Loucy (cell line): Measurements from ENCODE around the gene CPED1.
"Not testable (repeated sequence)": the region's sequence is repeated elsewhere in the genome, so short reads cannot be mapped to it uniquely, and the experiment has no call there.

Experiments used
- H2AFZ ChIP-seq: fragments of 200-600 bp; sonication (generic); 2 replicates; pipeline ENCODE4 v1.6.0; 2016; ENCODE audit warnings: antibody characterized with exemption, mild to moderate bottlenecking, low read length, moderate library complexity
- H3F3A ChIP-seq: fragments of 200-600 bp; 2 replicates; pipeline ENCODE4 v1.6.0; 2016; ENCODE audit warnings: antibody characterized with exemption, low read depth, mild to moderate bottlenecking
- H3K27me3 ChIP-seq: fragments of 200-600 bp; sonication (generic); 2 replicates; pipeline ENCODE4 v1.6.1; 2014; ENCODE audit warnings: low read length, mild to moderate bottlenecking; ENCODE audit not compliant: insufficient read depth, poor library complexity, severe bottlenecking
- H3K36me3 ChIP-seq: fragments of 200-600 bp; sonication (generic); 2 replicates; pipeline ENCODE4 v1.6.1; 2016; ENCODE audit warnings: low read length; ENCODE audit not compliant: insufficient read depth
- H3K4me1 ChIP-seq: fragments of 200-600 bp; sonication (generic); 2 replicates; pipeline ENCODE4 v1.5.1; 2014; ENCODE audit warnings: low read length, mild to moderate bottlenecking; ENCODE audit not compliant: insufficient read depth, poor library complexity, severe bottlenecking
- H3K4me2 ChIP-seq: fragments of 200-600 bp; sonication (generic); 2 replicates; pipeline ENCODE4 v1.6.0; 2014; ENCODE audit warnings: antibody characterized with exemption, low read length, low read depth, mild to moderate bottlenecking; ENCODE audit not compliant: poor library complexity, severe bottlenecking
- H3K4me3 ChIP-seq: fragments of 200-600 bp; sonication (generic); 2 replicates; pipeline ENCODE4 v1.5.1; 2014; ENCODE audit warnings: low read length, mild to moderate bottlenecking, mixed read lengths; ENCODE audit not compliant: poor library complexity, severe bottlenecking
- H3K79me2 ChIP-seq: fragments of 200-600 bp; sonication (generic); 2 replicates; pipeline ENCODE4 v1.6.1; 2014; ENCODE audit warnings: low read length; ENCODE audit not compliant: insufficient read depth
- H3K9ac ChIP-seq: fragments of 200-600 bp; sonication (generic); 2 replicates; pipeline ENCODE4 v1.6.0; 2014; ENCODE audit warnings: mild to moderate bottlenecking, low read depth, low read length, moderate library complexity; ENCODE audit not compliant: poor library complexity, severe bottlenecking
- H3K9me2 ChIP-seq: fragments of 200-600 bp; sonication (generic); replicated peaks from 2 replicates; pipeline ENCODE4 v1.6.1; 2016; ENCODE audit warnings: low read depth, low read length, mixed read lengths
- H3K9me3 ChIP-seq: fragments of 200-600 bp; sonication (generic); 2 replicates; pipeline ENCODE4 v1.6.1; 2014; ENCODE audit warnings: mild to moderate bottlenecking, antibody characterized with exemption, low read length, low read depth; ENCODE audit not compliant: insufficient read depth
- H4K20me1 ChIP-seq: fragments of 200-600 bp; sonication (generic); 2 replicates; pipeline ENCODE4 v1.6.0; 2014; ENCODE audit warnings: antibody characterized with exemption, low read length, mild to moderate bottlenecking; ENCODE audit not compliant: insufficient read depth, poor library complexity, severe bottlenecking
- CTCF ChIP-seq: fragments of 200-600 bp; sonication (generic); conservative IDR thresholded peaks from 2 replicates; pipeline ENCODE4 v1.5.1; 2014; ENCODE audit warnings: mild to moderate bottlenecking, antibody characterized with exemption, low read length
- EZH2phosphoT487 ChIP-seq: fragments of 200-600 bp; IDR thresholded peaks from 2 replicates; pipeline ENCODE4 v1.6.1; 2018; ENCODE audit warnings: antibody characterized with exemption, mild to moderate bottlenecking, moderate library complexity, borderline replicate concordance

The CPED1 gene

GRCh38 chr7:121034929-121035328 is 46.4 kb downstream of the CPED1 start:
- H3K79me2 ChIP-seq, result no peaks in the 10 kb centered on the region
- H3K4me3 ChIP-seq, result no peak overlapping the region
- H3K27me3 ChIP-seq, result no peaks in the 10 kb centered on the region
- TF ChIP-seq CTCF, result no peak
- no peaks in the 10 kb centered on the region for H3K9me3 ChIP-seq
- no peaks in the 10 kb centered on the region for H3F3A ChIP-seq
- H3K9ac ChIP-seq, result no peak overlapping the region
- no peak overlapping the region for H2AFZ ChIP-seq
- H4K20me1 ChIP-seq, result no peaks in the 10 kb centered on the region
- no peaks in the 10 kb centered on the region for H3K36me3 ChIP-seq
- H3K4me1 ChIP-seq, result no peaks in the 10 kb centered on the region
- no peak overlapping the region for H3K4me2 ChIP-seq
- no peaks in the 10 kb centered on the region for H3K9me2 ChIP-seq

- not testable (repeated sequence) for H3K9me2 ChIP-seq, H3K9me3 ChIP-seq, H3K27me3 ChIP-seq, H4K20me1 ChIP-seq, H3F3A ChIP-seq, H3K4me1 ChIP-seq, H3K36me3 ChIP-seq, H2AFZ ChIP-seq, H3K9ac ChIP-seq, H3K4me3 ChIP-seq, H3K4me2 ChIP-seq, H3K79me2 ChIP-seq
Measured at GRCh38 chr7:121036776-121037175, 48.3 kb downstream of the CPED1 start.

GRCh38 chr7:121037329-121037728 is 48.8 kb downstream of the CPED1 start:
- not testable (repeated sequence) for H3K27me3 ChIP-seq, H3K4me3 ChIP-seq, H3F3A ChIP-seq, H3K36me3 ChIP-seq, H3K9me2 ChIP-seq, H3K4me2 ChIP-seq, H2AFZ ChIP-seq, H3K79me2 ChIP-seq, H3K9me3 ChIP-seq, H4K20me1 ChIP-seq, H3K9ac ChIP-seq, H3K4me1 ChIP-seq

- H3F3A ChIP-seq, result no peaks in the 10 kb centered on the region
- H3K4me1 ChIP-seq, result no peaks in the 10 kb centered on the region
- H3K4me2 ChIP-seq, result no peak overlapping the region
- no peaks in the 10 kb centered on the region for H3K9me2 ChIP-seq
- H3K4me3 ChIP-seq, result no peak overlapping the region
- H3K9me3 ChIP-seq, result no peaks in the 10 kb centered on the region
- H3K36me3 ChIP-seq, result no peaks in the 10 kb centered on the region
- no peaks in the 10 kb centered on the region for H3K79me2 ChIP-seq
- TF ChIP-seq CTCF (no peak), EZH2phosphoT487 (no peak)
- H3K27me3 ChIP-seq, result no peaks in the 10 kb centered on the region
- no peak overlapping the region for H2AFZ ChIP-seq
- H3K9ac ChIP-seq, result no peak overlapping the region
- no peaks in the 10 kb centered on the region for H4K20me1 ChIP-seq
Measured at GRCh38 chr7:121037957-121038716, 49.6 kb downstream of the CPED1 start.
